NCI-H2196 treated with DMSO at 0.1 percent for 48 hours (cell line): Measurements from ENCODE around the gene OR9Q1.

ENCODE experiments used
- DNase-seq: peaks from one replicate; lab custom pipeline; 2025; ENCODE audit not compliant: unreplicated experiment; lab: John Stamatoyannopoulos, UW

OR9Q1 gene

DNA sequence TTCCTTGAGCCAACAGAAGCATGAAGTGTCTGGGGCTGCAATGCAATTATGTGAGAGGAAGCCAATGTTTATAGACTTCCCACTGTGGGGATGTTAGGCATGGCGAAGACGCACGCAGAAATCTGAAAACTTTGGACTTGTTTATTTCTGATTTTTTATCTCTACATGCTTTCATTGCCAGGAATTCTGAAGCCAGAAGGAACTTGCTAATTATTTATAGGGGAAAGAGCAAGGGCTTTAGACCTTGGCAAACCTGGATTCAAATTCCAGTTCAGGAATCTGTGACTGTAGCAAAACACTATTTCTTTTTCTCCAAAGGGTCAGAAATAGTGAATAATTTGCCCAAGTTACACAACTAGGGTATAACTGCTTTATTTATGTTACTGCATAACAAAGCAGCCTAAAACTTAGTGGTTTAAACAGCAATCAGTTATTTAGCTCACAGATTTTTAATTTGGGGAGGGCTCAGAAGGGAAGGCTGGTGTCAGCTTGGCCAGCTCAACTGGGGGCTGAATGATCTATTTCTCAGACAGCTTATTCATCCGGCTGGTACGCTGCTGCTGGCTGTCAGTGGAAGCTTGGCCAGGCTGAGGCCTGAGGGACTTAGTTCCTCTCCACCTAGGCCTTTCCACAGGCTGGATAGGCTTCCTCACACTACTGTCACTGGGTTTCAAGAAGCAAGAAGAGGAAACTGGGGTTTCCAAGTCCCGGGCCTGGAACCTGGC, 5.2 kb downstream of the OR9Q1 start:
- no peak for DNase-seq

DNA sequence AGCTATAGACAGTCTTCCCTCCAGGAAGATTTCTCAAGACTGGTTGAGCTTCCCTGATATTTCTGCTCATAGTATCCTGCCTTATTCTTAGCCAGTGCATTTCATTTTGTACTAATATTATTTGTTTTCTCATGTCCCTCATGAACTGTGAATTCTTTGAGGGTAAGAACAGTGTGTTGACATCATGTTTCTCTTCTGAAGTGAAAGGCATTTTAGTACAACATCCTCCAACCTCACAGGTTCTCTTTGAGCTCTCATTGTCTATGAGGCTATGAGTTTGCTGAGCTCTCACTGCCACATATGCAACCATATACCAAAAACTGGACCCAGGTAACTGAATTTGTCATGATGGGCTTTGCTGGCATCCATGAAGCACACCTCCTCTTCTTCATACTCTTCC, 7.0 kb downstream of the OR9Q1 start, which contains the start of gene OR6Q1:
TSS of gene OR6Q1 (plus strand) at position 301 of the 400 bp plus-strand sequence. CDS start at position 301, 0 bp downstream.
- no peak for DNase-seq

DNA sequence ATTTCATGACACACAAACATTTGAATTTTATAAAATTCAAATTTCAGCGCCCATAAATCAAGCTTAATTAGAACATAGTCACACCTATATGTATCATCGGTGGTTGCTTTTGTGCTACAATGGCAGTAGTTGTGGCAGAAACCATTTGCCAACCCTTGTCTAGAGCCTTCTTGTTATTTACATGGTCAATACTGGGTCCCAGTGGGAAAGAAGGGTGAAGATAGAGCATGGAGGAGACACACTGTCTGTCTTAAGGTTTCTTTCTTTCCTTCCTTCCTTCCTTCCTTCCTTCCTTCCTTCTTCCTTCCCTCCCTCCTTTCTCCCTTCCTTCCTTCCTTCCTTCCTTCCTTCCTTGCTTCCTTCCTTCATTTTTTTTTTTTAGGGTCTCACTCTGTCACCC, 10.8 kb downstream of the OR9Q1 start:
- DNase-seq: no peak

DNA sequence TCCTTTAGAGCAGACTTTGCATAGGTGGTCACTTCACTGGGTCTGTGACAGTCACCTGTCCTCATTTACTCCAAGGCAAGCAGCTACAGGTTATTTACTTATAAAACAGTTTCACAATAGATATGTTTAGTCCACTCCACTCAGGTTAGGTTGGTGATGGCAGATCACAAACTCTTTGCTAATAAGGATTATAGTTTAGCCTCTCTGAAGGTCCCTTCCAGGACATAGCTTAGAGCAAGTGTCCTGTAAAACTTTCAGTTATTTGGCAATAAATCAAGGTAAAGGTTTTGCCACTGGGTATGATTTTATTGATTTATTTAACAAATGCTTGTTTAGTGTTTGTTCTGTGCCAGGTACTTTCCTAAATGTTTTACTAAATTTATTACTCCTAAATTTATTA, 15.9 kb downstream of the OR9Q1 start:
- no peak for DNase-seq

DNA sequence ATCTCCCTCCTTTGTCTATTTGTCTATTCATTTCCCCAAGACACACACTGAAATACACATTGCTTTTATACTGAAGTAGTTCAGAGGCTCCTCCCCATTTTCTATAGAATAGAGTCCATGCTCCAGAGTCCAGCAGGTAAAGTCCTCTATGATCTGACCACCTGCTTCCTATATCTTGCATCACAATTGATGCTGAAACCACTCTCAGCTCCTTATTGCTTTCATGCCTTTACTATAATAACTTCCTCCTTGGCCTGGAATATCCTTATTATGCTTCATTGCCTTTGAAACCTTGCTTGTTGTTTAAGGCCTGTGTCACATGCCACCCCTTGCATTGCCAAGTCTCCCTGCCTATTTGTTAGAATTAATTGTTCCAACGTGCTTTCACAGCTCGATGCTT, 19.7 kb downstream of the OR9Q1 start:
- DNase-seq: no peak

DNA sequence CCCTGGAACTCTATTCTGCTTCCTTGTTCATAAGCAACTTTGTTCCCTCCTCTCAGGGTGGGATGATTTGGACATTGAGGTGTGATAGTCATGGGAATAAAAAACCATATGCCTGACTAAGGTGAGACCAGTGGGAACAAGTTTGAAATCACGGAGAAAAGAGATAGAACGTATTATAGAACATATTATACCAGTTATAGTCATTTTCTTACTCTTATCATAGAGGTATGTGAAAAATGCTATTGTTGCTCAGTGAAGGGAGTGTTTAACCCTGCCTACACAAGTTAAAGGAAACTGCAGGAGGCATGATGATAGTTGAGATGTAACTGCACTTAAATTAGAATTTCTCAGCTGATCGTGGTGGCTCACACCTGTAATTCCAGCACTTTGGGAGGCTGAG, 22.6 kb downstream of the OR9Q1 start:
- DNase-seq: no peak

DNA sequence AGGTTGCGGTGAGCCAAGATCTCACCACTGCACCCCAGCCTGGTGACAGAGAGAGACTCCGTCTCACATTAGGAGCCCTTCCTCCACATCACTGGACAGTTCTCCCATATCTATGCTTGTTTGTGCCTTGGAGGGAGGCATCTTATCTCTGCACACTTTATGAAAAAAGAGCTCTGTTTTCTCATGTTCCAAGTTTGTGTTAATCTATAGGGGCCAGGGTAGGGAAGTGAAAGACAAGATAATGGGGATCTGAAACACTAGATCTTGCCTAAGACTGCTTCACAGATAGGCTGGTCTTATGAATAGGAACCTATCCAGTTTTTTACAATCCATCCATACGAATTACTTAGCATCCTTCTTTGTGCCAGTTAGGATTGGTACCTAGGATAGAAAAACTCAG, 24.1 kb downstream of the OR9Q1 start:
- DNase-seq: no peak

DNA sequence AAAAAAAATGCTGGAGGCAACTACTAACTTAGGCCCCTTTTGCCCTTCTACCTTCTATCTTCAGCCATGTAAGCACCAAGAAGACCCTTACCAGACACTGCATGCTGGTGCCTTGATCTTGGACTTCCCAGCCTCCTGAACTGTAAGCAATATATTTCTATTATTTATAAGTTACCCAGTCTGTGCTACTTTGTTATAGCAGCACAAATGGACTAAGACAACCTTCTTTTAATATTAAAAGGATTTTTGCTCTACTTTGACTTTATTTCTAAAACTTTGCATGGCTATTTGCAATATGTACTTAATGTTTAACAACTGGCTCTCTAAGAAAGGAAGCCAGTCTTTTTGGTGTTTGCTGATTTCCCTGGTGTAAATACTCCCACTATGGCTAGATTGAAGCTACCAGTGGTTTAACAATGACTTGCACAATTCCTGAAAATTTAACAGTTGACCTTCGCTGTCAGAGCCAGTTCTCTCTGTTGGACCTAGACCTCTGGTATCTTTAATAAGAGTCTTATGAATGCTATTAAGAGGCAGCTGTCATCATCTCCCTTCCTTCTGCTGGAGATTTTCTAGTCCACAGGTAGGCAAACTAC, 32.2 kb downstream of the OR9Q1 start:
- no peak for DNase-seq

DNA sequence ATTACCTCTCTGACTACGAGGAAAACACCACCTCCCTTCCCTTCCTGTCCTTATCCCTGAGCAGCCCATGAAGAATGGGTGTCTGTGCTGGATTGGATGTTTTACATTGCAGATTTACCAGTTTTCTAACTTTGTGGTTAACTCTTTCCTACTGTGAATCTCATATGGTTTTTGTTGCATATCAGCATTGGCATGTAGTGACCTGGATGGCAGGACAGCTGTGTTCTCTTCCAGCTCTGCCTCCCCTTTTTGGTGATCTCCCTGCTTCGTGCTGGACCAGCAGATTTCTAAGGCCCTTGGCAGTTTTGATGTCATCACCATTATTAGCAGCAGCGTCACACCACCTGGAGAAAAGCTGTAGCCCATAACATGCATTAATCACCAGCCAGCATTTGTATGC, 33.8 kb downstream of the OR9Q1 start:
- no peak for DNase-seq

DNA sequence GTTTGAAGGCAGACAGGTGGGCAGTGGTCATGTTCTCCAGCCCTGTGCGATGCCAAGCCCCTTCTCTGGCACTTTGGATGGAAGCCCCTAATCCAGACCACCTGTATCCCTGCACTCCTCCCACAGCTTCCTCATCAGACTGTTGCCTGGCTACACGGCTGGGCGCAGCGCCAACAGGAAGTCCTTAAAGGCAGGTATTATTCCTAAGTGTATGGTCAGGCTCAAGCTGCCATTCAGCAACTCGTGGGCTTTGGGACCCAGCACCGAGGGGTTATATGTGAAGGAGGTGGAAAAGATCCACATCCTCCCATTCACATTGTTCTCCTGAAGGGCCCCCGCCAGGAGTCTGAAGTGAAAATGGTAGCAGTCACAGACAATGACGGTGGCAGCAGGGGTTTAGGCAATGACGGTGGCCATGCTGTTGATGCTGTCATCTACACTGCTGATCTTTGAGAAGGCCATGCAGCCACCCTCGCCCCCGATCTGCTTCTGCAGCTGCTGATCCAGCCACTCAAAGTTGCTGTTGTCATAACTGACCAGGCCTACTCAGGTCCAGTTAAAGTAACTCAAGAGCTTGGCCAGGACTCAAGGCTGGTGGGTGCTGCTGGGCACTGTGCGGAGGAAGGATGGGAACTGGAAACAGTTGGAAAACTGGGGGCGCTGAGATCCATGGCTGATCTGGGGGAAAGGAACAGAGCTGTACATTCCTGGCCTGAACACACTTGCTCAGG, 34.8 kb downstream of the OR9Q1 start:
- peak; percentile 12 for DNase-seq

DNA sequence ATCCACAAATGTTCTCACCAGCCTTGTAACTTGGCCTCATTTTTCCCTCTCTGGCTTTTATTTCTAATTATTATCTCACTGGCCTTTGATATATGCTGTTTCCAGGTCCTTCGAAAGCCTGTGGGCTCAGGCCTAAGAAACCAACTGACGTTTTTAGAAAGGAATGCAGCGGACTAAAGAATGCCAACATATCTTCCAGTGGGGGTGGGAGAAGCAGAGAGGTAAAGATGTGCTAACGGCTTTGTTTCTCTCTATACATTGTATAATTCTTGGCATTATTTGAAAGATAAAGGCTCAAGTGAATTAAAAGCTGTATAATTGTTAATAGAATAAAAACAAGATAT, 35.3 kb downstream of the OR9Q1 start:
- DNase-seq: no peak

DNA sequence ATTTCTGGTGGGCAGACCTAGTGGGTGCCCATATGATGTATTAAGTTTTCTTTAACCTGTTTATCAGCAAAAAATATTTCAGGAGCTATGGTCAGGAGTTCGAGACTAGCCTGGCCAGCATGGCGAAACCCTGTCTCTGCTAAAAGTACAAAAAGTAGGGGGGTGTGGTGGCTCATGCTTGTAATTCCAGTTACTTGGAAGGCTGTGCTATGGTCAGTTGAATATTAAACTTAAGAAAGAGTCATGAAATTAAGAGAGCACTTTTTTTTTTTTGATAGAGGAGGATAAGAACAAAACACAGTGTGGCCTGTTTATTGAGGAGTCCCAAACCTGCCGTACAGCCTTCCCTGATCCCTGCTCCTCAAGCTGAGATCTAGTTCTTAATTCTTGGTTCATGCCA, 36.9 kb downstream of the OR9Q1 start:
- no peak for DNase-seq

DNA sequence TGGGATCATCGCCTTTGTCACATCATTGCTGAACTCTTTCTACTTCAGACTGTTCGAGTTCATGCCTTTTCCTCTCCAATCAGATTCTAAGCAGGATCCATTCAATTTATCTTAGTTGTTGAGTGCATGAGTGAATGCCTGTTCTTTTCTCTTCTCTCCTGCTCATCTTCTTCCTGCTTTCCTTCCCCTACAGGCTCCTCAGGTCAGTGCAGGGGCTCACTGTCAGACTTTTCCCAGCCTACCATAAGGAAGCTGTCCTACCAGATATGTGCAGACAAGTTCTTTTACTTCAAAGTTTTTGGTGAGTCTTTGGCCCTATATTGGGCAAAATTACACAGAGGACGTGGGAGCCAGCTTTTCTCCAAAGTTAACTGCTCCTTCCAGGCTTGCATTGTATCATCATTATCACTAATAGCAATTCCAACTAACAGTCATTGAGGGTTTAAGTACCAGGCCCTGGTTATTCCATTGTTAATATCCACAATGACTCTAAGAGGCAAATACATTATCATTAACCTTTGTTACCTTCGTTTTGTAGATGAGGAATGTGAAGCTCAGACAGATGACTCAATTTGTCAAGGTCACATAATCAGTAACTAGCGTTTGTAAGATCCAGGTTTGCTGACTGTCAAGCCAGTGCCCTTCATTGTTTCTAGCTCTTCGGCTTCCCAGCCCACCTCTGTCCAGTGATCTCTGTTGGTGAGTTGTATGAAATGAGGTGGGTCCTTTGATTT, 37.4 kb downstream of the OR9Q1 start:
- DNase-seq: no peak

DNA sequence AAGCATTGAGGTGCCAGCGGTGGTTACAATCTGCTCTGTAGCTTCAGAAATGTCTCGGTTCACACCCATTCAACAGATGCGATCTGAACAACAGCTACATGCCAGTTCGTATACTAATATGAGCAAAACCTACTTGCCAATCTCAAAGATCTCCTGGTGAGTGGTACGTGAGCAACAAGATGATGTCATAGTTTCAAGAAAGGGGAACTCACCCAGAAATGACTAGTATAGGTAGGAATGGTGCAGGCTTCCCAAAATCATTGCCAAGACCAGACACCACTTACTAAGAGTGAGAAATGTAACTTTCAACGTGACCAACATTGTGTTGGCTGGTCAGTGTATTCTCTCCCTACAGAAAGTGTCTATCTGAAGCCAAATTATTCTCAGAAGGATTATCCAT, 38.1 kb downstream of the OR9Q1 start:
- no peak for DNase-seq

DNA sequence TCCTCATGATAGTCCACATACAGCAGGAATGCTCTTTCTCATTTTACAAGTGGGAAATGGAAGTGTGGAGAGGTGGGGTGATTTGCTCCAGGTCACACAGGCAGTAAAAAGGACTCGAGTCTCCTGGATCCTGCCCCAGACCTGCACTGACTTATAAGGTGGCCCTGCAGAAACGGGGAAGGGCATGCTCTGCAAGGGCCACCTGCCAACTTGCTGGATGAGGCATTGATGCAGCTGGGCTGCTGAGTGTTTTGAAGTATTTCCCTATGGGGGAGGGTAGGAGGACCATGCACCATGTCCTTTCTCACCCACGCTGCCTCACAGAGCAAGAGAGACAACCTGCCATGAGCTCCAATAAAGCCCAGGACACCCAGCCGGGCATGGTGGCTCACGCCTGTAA, 44.0 kb downstream of the OR9Q1 start:
- DNase-seq: no peak

DNA sequence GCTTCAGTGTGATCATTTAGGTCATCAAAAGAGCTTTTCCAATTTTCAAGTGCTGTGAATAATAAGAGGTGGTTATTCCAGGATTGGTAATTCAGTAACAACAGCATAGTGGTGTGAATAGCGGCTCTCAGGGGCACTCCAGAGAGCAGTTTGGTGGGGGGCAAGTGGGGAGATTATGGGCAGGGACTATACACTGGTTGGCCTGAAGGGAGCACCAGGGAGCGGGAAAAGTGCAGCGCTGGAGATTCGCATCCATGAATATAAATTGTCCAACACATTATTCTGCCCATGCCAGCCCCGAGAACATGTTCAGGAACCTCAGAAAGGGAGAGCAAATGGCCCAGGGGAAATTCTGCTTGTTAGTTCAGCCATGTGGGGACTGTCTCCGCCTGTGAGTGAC, 45.0 kb downstream of the OR9Q1 start:
- no peak for DNase-seq

DNA sequence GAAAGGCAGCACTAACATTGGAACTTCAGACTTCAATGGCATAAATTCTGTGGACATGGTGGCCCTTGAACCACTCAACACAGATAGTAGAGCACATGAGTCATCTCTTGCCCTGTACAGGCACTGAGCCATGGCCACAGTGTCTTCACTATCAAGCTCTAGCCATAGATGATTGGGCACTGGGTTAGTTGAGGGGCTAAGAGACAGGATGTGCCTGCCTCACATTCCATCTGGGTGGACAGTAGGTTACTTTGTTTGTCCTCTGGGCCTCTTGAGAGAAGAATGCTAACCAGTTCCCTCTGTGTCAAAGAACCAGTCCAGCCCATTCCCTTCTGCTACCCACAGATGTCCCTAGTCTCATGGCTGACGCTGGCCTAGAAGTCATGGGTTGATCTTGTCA, 46.9 kb downstream of the OR9Q1 start:
- no peak for DNase-seq

DNA sequence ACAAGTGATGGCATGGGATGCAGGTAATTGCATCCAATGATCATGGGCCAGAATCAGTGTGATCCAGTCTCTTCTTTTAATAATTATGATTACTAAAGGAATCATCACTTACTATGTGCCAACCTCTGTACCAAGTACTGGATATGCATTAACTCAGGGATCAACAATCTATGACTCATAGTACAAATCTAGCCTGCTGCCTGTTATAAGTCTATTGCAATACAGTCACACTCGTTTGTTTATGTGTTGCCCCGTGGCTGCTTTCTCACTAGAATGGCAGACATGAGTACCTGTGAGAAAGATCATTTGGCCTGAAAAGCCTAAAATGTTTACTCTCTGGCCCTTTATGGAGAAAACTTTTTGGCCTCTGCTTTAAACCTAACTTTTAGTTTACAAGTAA, 52.1 kb downstream of the OR9Q1 start:
- no peak for DNase-seq

DNA sequence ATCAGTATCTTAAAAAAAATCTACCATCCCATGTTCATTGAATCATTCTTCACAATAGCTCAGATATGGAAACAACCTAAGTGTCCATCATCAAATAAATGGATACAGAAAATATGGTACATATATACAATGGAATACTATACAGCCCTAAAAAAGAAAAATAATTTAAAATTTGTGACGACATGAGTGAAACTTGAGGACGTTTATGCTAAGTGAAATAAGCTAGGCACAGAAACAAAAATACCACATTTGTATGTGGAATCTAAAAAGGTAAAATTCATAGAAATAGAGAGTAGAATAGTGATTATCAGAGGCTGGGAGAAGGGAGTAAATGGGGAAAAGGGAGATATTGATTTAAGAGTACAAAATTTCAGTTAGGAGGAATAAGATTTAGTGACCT, 62.8 kb downstream of the OR9Q1 start:
- no peak for DNase-seq

DNA sequence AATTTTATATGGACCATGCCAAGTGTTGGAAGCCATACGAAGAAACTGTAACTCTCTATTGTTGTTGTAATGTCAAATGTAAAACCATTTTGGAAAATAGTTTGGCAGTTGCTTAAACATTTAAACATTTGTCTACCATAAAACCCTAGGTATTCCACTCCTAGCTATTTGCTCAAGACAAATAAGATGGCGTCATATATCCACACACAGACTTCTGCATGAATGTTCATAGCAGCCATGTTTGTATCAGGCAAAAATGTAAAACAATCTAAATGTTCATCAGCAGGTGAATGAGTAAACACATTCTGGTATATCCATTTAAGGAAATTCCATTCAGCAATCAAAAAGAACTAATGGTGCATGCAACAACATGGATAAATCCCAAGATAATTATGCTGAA, 73.8 kb downstream of the OR9Q1 start:
- no peak for DNase-seq

DNA sequence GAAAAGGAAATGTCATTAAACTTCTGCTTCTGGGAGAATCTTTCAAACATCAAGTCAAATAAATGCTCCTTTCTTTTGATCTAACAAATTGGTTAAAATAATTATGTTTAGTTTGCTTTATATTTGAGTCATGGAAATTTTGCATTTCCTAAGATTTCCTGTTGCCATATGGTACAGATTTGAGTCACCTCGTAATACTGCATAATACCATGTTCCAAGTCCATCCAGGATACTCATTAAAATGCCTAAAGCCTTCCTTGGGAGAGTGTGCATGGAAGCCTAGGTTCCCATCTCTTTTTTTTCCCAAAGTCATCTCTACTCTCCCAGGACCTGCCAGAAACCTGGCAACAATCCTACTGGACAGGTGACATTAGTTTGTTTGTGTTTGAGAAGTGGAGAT, 97.4 kb downstream of the OR9Q1 start:
- no peak for DNase-seq

DNA sequence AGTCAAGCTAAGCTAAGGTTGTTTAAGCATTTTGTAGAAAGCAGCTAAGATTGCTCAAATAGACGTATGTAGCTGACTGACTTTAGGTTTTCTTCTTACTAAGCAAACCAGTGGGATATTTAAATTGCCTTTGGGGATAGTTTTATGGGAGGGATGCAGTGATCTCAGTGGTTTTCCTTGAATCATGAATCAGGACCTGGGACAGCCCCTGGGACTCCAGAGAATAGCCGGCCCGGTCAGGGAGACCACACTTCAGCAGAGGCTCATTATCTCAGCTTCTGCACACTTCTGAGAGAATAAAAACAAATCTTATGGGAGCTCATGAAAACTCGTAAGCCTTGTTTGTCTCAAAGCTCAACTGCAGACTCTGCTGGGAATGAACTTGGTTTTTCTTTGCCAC, 101.8 kb downstream of the OR9Q1 start, which contains the start of gene OR9I1:
TSS of gene OR9I1 (minus strand) at position 62 of the 400 bp plus-strand sequence. CDS start 6,086 bp downstream, outside the sequence.
- DNase-seq: no peak
